Activated CD8-positive, alpha-beta memory T cell treated with anti-CD3 and anti-CD28 coated beads for 1 hour (primary cell): Measurements from ENCODE around the gene C4A.
"Not testable (repeated sequence)": the region's sequence is repeated elsewhere in the genome, so short reads cannot be mapped to it uniquely, and the experiment has no call there.

Experiments
- DNase-seq, 2 donors: peaks; one replicate each; pipeline ENCODE4 v3.0.0-alpha.2; 2020; ENCODE audit warnings: low read depth in 1 of 2; ENCODE audit errors: extremely low read depth in 1 of 2

C4A gene

GRCh38 chr6:31981744-31982143 is at the start of gene C4A:
C4A (plus strand) TSS chr6:31982057; CDS start chr6:31982108, 51 bp downstream.
- not testable (repeated sequence) for DNase-seq

GRCh38 chr6:31932137-31932536 is 49.7 kb upstream of the C4A start:
- not testable (repeated sequence) for DNase-seq

GRCh38 chr6:31933537-31933936 is 48.3 kb upstream of the C4A start:
- no peak for DNase-seq

GRCh38 chr6:31935021-31935420 is 46.8 kb upstream of the C4A start:
- DNase-seq: no peak

- DNase-seq: no peak
Measured at GRCh38 chr6:31935823-31936222, 46.0 kb upstream of the C4A start.

- DNase-seq: no peak
Measured at GRCh38 chr6:31940256-31940664, 41.6 kb upstream of the C4A start.

- DNase-seq: no peak
Measured at GRCh38 chr6:31943742-31944141, 38.1 kb upstream of the C4A start.

- DNase-seq: no peak
Measured at GRCh38 chr6:31945154-31945506, 36.7 kb upstream of the C4A start.

GRCh38 chr6:31945507-31946369 is 36.1 kb upstream of the C4A start, which contains the start of gene CFB:
CFB (plus strand) TSS chr6:31946095; CDS start chr6:31946222, 127 bp downstream.
- no peak for DNase-seq

- no peak for DNase-seq
Measured at GRCh38 chr6:31946370-31946885, 35.4 kb upstream of the C4A start.

GRCh38 chr6:31947070-31947675 is 34.7 kb upstream of the C4A start:
- no peak for DNase-seq

GRCh38 chr6:31947864-31948263 is 34.0 kb upstream of the C4A start:
- no peak for DNase-seq

- no peak for DNase-seq
Measured at GRCh38 chr6:31948306-31948705, 33.6 kb upstream of the C4A start.

GRCh38 chr6:31948753-31949413 is 33.0 kb upstream of the C4A start:
- DNase-seq: no peak

- no peak for DNase-seq
Measured at GRCh38 chr6:31949926-31950548, 31.8 kb upstream of the C4A start.

GRCh38 chr6:31952140-31952805 is 29.6 kb upstream of the C4A start:
- DNase-seq: no peak

GRCh38 chr6:31952890-31953289 is 29.0 kb upstream of the C4A start:
- no peak for DNase-seq

GRCh38 chr6:31954511-31954910 is 27.3 kb upstream of the C4A start:
- no peak for DNase-seq

- no peak for DNase-seq
Measured at GRCh38 chr6:31956796-31957195, 25.1 kb upstream of the C4A start.

- no peak for DNase-seq
Measured at GRCh38 chr6:31958412-31958740, 23.5 kb upstream of the C4A start.
